Posterior cingulate gyrus (tissue), 11 donors: ENCODE measurements around the gene RSRC1.
"Not testable (repeated sequence)": the region's sequence is repeated elsewhere in the genome, so short reads cannot be mapped to it uniquely, and the experiment has no call there.

Experiments
- DNase-seq, 10 donors: peaks; one replicate each; pipeline versions ENCODE4 v3.0.0 to v3.0.0-alpha.2; 2020 to 2021; ENCODE audit warnings: mixed read lengths in 3 of 10
- intact Hi-C: fragments of 100-400 bp; cut with DNase I; formaldehyde crosslinking; loops from one replicate; pipeline ENCODE4 v1.15.1; 2023

RSRC1 gene

GRCh38 chr3:158210067-158210466 is 100.2 kb downstream of the RSRC1 start:
- intact Hi-C loops: no loop called here
- DNase-seq: no peak

- DNase-seq: no peak
- intact Hi-C loops: no loop called here
These were observed 103.6 kb downstream of the RSRC1 start for GRCh38 chr3:158213461-158213860.

- intact Hi-C loops: no loop called here
- no peak for DNase-seq
These were observed 108.1 kb downstream of the RSRC1 start for GRCh38 chr3:158217992-158218391.

GRCh38 chr3:158220575-158220974 is 110.7 kb downstream of the RSRC1 start:
- no peak for DNase-seq
- intact Hi-C loops: no loop called here

- intact Hi-C loops: no loop called here
- DNase-seq: no peak
These were observed 111.5 kb downstream of the RSRC1 start for GRCh38 chr3:158221426-158221825.

- intact Hi-C loops: no loop called here
- DNase-seq: no peak
These were observed 116.5 kb downstream of the RSRC1 start for GRCh38 chr3:158226429-158226828.

- DNase-seq, intact Hi-C loops: not testable (repeated sequence)
These were observed 119.1 kb downstream of the RSRC1 start for GRCh38 chr3:158228942-158229341.

GRCh38 chr3:158233791-158234190 is 123.9 kb downstream of the RSRC1 start:
- intact Hi-C loops: no loop called here
- no peak for DNase-seq

GRCh38 chr3:158244274-158244673 is 134.4 kb downstream of the RSRC1 start:
- intact Hi-C loops: no loop called here
- no peak for DNase-seq

- no peak for DNase-seq
- intact Hi-C loops: no loop called here
These were observed 137.4 kb downstream of the RSRC1 start for GRCh38 chr3:158247288-158247687.

GRCh38 chr3:158248261-158248660 is 138.4 kb downstream of the RSRC1 start:
- intact Hi-C loops: no loop called here
- no peak for DNase-seq

- intact Hi-C loops: no loop called here
- no peak for DNase-seq
These were observed 139.3 kb downstream of the RSRC1 start for GRCh38 chr3:158249183-158249582.

- intact Hi-C loops: no loop called here
- DNase-seq: no peak
These were observed 148.7 kb downstream of the RSRC1 start for GRCh38 chr3:158258619-158259018.

GRCh38 chr3:158260392-158260791 is 150.5 kb downstream of the RSRC1 start:
- no peak for DNase-seq
- intact Hi-C loops: no loop called here

GRCh38 chr3:158261371-158261991 is 151.6 kb downstream of the RSRC1 start:
- no peak for DNase-seq
- intact Hi-C loops: no loop called here

GRCh38 chr3:158264894-158265293 is 155.0 kb downstream of the RSRC1 start:
- no peak for DNase-seq
- intact Hi-C loops: no loop called here

- no peak for DNase-seq
- intact Hi-C loops: no loop called here
These were observed 157.1 kb downstream of the RSRC1 start for GRCh38 chr3:158267015-158267414.

GRCh38 chr3:158269942-158270341 is 160.1 kb downstream of the RSRC1 start:
- DNase-seq: no peak
- intact Hi-C loops: no loop called here

- no peak for DNase-seq
- intact Hi-C loops: no loop called here
These were observed 162.2 kb downstream of the RSRC1 start for GRCh38 chr3:158272081-158272480.

- intact Hi-C loops: no loop called here
- DNase-seq: no peak
These were observed 163.8 kb downstream of the RSRC1 start for GRCh38 chr3:158273656-158274055.

GRCh38 chr3:158278187-158278586 is 168.3 kb downstream of the RSRC1 start:
- intact Hi-C loops: no loop called here
- no peak for DNase-seq

GRCh38 chr3:158279609-158280008 is 169.7 kb downstream of the RSRC1 start:
- no peak for DNase-seq
- intact Hi-C loops: no loop called here

GRCh38 chr3:158295771-158296170 is 185.9 kb downstream of the RSRC1 start:
- intact Hi-C loops: no loop called here
- DNase-seq: no peak
